SK-N-SH treated with all-trans-retinoic acid at 6 μM for 48 hours (cell line): ENCODE results near the gene MAK.

Source experiments
- ATAC-seq: fragments of 200-7000 bp; cut with Tn5 transposase; 3 replicates; pipeline ENCODE4 v1.9.1; 2020; ENCODE audit warnings: mild to moderate bottlenecking, moderate library complexity
- ARNTL ChIP-seq: fragments of 450-650 bp; formaldehyde crosslinking; IDR thresholded peaks from 2 replicates; pipeline ENCODE4 v1.5.0; 2020; ENCODE audit warnings: low read depth, mild to moderate bottlenecking, moderate library complexity, borderline replicate concordance
- BACH2 ChIP-seq: fragments of 250-450 bp; sonication (Bioruptor Pico); IDR thresholded peaks from 2 replicates; pipeline ENCODE4 v1.9.0; 2021; ENCODE audit warnings: mild to moderate bottlenecking, borderline replicate concordance
- CREB5 ChIP-seq: fragments of 250-450 bp; sonication (Bioruptor Pico); IDR thresholded peaks from 2 replicates; pipeline ENCODE4 v1.5.1; 2020; ENCODE audit warnings: low read depth, mild to moderate bottlenecking, moderate library complexity
- CSDC2 ChIP-seq: fragments of 250-450 bp; sonication (Bioruptor Pico); IDR thresholded peaks from 2 replicates; pipeline ENCODE4 v1.5.0; 2020; ENCODE audit warnings: mild to moderate bottlenecking, moderate library complexity
- ESRRG ChIP-seq: fragments of 250-450 bp; sonication (Bioruptor Pico); IDR thresholded peaks from 2 replicates; pipeline ENCODE4 v1.6.1; 2021; ENCODE audit warnings: mild to moderate bottlenecking
- GLIS3 ChIP-seq: fragments of 250-450 bp; sonication (Bioruptor Pico); IDR thresholded peaks from 2 replicates; pipeline ENCODE4 v1.5.0; 2020; ENCODE audit warnings: mild to moderate bottlenecking, moderate library complexity
- ISL1 ChIP-seq: fragments of 250-450 bp; sonication (Bioruptor Pico); IDR thresholded peaks from 2 replicates; pipeline ENCODE4 v2.1.2; 2022; ENCODE audit warnings: mild to moderate bottlenecking, moderate library complexity
- OSR1 ChIP-seq: fragments of 250-450 bp; sonication (Bioruptor Pico); IDR thresholded peaks from 2 replicates; pipeline ENCODE4 v1.8.0; 2022; ENCODE audit warnings: moderate library complexity, mild to moderate bottlenecking, inconsistent platforms
- PPARA ChIP-seq: fragments of 250-450 bp; sonication (Bioruptor Pico); IDR thresholded peaks from 2 replicates; pipeline ENCODE4 v1.5.0; 2020; ENCODE audit warnings: mild to moderate bottlenecking, borderline replicate concordance
- RARB ChIP-seq: fragments of 250-450 bp; sonication (Bioruptor Pico); IDR thresholded peaks from 2 replicates; pipeline ENCODE4 v1.8.0; 2021; ENCODE audit warnings: mild to moderate bottlenecking, moderate library complexity
- SNAI2 ChIP-seq: fragments of 250-450 bp; sonication (Bioruptor Pico); IDR thresholded peaks from 2 replicates; pipeline ENCODE4 v1.5.0; 2020; ENCODE audit warnings: mild to moderate bottlenecking, moderate library complexity
- TCF4 ChIP-seq: fragments of 250-450 bp; sonication (Bioruptor Pico); IDR thresholded peaks from 2 replicates; pipeline ENCODE4 v1.8.0; 2021; ENCODE audit warnings: mild to moderate bottlenecking, moderate library complexity, borderline replicate concordance
- ZC3H10 ChIP-seq: fragments of 250-450 bp; sonication (Bioruptor Pico); IDR thresholded peaks from 2 replicates; pipeline ENCODE4 v1.5.1; 2021; ENCODE audit warnings: mild to moderate bottlenecking, moderate library complexity
- ZFP3 ChIP-seq: fragments of 250-450 bp; sonication (Bioruptor Pico); IDR thresholded peaks from 2 replicates; pipeline ENCODE4 v1.5.0; 2020; ENCODE audit warnings: mild to moderate bottlenecking, moderate library complexity
- ZFP30 ChIP-seq: fragments of 450-650 bp; formaldehyde crosslinking; IDR thresholded peaks from 2 replicates; pipeline ENCODE4 v1.5.0; 2022; ENCODE audit warnings: mild to moderate bottlenecking, moderate library complexity
- ZNF565 ChIP-seq: fragments of 450-650 bp; formaldehyde crosslinking; conservative IDR thresholded peaks from 2 replicates; pipeline ENCODE4 v1.5.0; 2020; ENCODE audit warnings: low read depth, mild to moderate bottlenecking, moderate library complexity
- ZNF8 ChIP-seq: fragments of 450-650 bp; formaldehyde crosslinking; IDR thresholded peaks from 2 replicates; pipeline ENCODE4 v1.5.0; 2020; ENCODE audit warnings: mild to moderate bottlenecking, moderate library complexity
- TF ChIP-seq, protein P1 (sequence below): fragments of 250-450 bp; sonication (Bioruptor Pico); IDR thresholded peaks from 2 replicates; pipeline ENCODE4 v1.8.0; 2021; ENCODE audit warnings: low read depth, mild to moderate bottlenecking, moderate library complexity, borderline replicate concordance
- TF ChIP-seq, protein P2 (sequence below): fragments of 250-450 bp; sonication (Bioruptor Pico); IDR thresholded peaks from 2 replicates; pipeline ENCODE4 v1.5.0; 2020; ENCODE audit warnings: mild to moderate bottlenecking, moderate library complexity

MAK gene

GRCh38 chr6:10837009-10837621, 1.2 kb downstream of the MAK start:
- TF ChIP-seq, protein P1, sequence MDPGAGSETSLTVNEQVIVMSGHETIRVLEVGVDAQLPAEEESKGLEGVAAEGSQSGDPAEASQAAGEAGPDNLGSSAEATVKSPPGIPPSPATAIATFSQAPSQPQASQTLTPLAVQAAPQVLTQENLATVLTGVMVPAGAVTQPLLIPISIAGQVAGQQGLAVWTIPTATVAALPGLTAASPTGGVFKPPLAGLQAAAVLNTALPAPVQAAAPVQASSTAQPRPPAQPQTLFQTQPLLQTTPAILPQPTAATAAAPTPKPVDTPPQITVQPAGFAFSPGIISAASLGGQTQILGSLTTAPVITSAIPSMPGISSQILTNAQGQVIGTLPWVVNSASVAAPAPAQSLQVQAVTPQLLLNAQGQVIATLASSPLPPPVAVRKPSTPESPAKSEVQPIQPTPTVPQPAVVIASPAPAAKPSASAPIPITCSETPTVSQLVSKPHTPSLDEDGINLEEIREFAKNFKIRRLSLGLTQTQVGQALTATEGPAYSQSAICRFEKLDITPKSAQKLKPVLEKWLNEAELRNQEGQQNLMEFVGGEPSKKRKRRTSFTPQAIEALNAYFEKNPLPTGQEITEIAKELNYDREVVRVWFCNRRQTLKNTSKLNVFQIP = no peak
- TF ChIP-seq GLIS3 (CRISPR knock-in tag) (no peak), OSR1 (no peak), PPARA (no peak), ZFP30 (CRISPR knock-in tag) (no peak), ZNF8 (CRISPR knock-in tag) (no peak), ZFP3 (CRISPR knock-in tag) (no peak), ZC3H10 (CRISPR knock-in tag) (no peak), CREB5 (CRISPR knock-in tag) (no peak), ESRRG (CRISPR knock-in tag) (no peak), ISL1 (CRISPR knock-in tag) (no peak), RARB (CRISPR knock-in tag) (no peak), BACH2 (CRISPR knock-in tag) (no peak), CSDC2 (CRISPR knock-in tag) (no peak), ZNF565 (CRISPR knock-in tag) (no peak), TCF4 (CRISPR knock-in tag) (no peak)
- TF ChIP-seq, protein P2, sequence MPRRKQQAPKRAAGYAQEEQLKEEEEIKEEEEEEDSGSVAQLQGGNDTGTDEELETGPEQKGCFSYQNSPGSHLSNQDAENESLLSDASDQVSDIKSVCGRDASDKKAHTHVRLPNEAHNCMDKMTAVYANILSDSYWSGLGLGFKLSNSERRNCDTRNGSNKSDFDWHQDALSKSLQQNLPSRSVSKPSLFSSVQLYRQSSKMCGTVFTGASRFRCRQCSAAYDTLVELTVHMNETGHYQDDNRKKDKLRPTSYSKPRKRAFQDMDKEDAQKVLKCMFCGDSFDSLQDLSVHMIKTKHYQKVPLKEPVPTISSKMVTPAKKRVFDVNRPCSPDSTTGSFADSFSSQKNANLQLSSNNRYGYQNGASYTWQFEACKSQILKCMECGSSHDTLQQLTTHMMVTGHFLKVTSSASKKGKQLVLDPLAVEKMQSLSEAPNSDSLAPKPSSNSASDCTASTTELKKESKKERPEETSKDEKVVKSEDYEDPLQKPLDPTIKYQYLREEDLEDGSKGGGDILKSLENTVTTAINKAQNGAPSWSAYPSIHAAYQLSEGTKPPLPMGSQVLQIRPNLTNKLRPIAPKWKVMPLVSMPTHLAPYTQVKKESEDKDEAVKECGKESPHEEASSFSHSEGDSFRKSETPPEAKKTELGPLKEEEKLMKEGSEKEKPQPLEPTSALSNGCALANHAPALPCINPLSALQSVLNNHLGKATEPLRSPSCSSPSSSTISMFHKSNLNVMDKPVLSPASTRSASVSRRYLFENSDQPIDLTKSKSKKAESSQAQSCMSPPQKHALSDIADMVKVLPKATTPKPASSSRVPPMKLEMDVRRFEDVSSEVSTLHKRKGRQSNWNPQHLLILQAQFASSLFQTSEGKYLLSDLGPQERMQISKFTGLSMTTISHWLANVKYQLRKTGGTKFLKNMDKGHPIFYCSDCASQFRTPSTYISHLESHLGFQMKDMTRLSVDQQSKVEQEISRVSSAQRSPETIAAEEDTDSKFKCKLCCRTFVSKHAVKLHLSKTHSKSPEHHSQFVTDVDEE (CRISPR knock-in tag) = no peak
- peak; percentile 37 for ATAC-seq

DNA sequence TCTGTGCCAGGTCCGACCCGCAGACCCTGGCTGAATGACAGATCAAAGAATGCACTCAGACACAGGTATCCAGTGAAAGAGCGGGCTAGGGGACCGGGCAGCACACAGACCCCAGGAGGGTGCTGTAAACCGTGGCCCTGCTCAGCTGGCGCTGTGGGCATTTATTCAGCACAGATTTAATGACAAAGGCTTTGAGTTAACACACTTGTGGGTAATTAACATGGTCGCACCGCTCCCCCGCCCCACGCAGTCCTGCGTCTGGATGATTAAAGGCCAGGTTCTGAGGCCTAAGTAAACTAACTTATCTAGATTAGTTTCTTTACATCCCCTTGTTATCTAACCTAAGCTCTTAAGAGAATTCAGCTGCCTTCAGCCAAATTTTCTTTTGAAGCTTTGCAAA, 3.5 kb downstream of the MAK start:
- TF ChIP-seq ZNF8 (CRISPR knock-in tag) (no peak), TCF4 (CRISPR knock-in tag) (no peak), ZFP30 (CRISPR knock-in tag) (no peak), CSDC2 (CRISPR knock-in tag) (no peak), SNAI2 (CRISPR knock-in tag) (no peak), RARB (CRISPR knock-in tag) (no peak), ZC3H10 (CRISPR knock-in tag) (no peak), GLIS3 (CRISPR knock-in tag) (no peak), CREB5 (CRISPR knock-in tag) (no peak), ARNTL (no peak), ZFP3 (CRISPR knock-in tag) (no peak)
- TF ChIP-seq, protein P1 = no peak
- TF ChIP-seq, protein P2 (CRISPR knock-in tag) = no peak
- TF ChIP-seq, all 23 proteins: peak for 0
- ATAC-seq = no peak
